Liver (tissue), 3 donors: ENCODE results near the gene NKAPL.

Experiments used
- EGR1 ChIP-seq, 2 donors: IDR thresholded peaks; 2 replicates each; pipeline ENCODE4 v1.6.1; 2016 to 2018; ENCODE audit warnings: antibody characterized with exemption in 2 of 2, low read depth in 2 of 2
- JUND ChIP-seq, 2 donors: IDR thresholded peaks; 2 replicates each; pipeline ENCODE4 v1.6.1; 2016; ENCODE audit warnings: antibody characterized with exemption in 2 of 2
- RAD21 ChIP-seq, 2 donors: IDR thresholded peaks; 2 replicates each; pipeline ENCODE4 v1.6.1; 2016; ENCODE audit warnings: antibody characterized with exemption in 2 of 2, mild to moderate bottlenecking in 2 of 2
- RXRA ChIP-seq, 2 donors: IDR thresholded peaks; 2 replicates each; pipeline ENCODE4 v1.6.1; 2017 to 2018; ENCODE audit warnings: antibody characterized with exemption in 2 of 2, mild to moderate bottlenecking in 1 of 2
- TAF1 ChIP-seq: conservative IDR thresholded peaks from 2 replicates; pipeline ENCODE4 v1.6.1; 2016; ENCODE audit warnings: antibody characterized with exemption, mild to moderate bottlenecking
- YY1 ChIP-seq: IDR thresholded peaks from 2 replicates; pipeline ENCODE4 v1.6.1; 2016; ENCODE audit warnings: antibody characterized with exemption, mild to moderate bottlenecking
- TF ChIP-seq, protein P1 (sequence below): fragments of 150-350 bp; IDR thresholded peaks from 2 replicates; pipeline ENCODE4 v1.5.1; 2017; ENCODE audit warnings: improper control_type of control experiment, low read depth, low read length; ENCODE audit not compliant: missing input control
- TF ChIP-seq, protein P2 (sequence below): IDR thresholded peaks from 2 replicates; pipeline ENCODE4 v1.6.1; 2016; ENCODE audit warnings: antibody characterized with exemption
- TF ChIP-seq, protein P3 (sequence below): IDR thresholded peaks from 2 replicates; pipeline ENCODE4 v1.6.1; 2016; ENCODE audit warnings: antibody characterized with exemption, mild to moderate bottlenecking
- donor health status: healthy.
- donor health status: healthy.

DNA sequence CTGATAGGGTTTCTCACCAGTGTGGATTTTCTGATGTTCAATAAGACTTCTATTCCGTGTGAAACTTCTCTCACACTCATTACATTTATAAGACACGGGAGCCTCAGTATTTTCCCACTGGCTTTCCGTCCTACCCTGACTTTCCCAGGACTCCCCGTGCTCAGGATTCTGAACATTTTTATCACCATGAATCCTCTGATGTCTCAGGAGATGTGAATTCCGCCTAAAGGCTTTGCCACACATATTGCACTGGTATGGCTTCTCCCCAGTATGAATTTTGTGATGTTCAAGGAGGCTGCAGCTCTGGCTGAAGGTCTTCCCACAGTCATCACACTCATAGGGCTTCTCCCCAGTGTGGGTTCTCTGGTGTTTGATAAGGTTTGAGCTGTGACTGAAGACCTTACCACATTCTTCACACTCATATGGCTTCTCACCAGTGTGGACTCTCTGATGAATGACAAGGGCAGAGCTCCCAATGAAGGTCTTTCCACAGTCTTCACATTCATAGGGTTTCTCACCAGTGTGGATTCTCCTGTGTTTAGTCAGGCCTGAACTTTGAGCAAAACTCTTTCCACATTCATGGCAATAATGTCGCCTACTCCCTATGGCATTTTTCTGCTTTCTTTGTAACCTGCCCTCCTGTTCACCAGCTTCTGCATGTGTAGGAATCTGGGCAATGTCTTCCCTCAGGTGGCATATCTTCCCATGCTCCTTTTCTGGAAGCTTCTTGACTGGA lies 13.7 kb upstream of the NKAPL start:
- TF ChIP-seq, protein P1, sequence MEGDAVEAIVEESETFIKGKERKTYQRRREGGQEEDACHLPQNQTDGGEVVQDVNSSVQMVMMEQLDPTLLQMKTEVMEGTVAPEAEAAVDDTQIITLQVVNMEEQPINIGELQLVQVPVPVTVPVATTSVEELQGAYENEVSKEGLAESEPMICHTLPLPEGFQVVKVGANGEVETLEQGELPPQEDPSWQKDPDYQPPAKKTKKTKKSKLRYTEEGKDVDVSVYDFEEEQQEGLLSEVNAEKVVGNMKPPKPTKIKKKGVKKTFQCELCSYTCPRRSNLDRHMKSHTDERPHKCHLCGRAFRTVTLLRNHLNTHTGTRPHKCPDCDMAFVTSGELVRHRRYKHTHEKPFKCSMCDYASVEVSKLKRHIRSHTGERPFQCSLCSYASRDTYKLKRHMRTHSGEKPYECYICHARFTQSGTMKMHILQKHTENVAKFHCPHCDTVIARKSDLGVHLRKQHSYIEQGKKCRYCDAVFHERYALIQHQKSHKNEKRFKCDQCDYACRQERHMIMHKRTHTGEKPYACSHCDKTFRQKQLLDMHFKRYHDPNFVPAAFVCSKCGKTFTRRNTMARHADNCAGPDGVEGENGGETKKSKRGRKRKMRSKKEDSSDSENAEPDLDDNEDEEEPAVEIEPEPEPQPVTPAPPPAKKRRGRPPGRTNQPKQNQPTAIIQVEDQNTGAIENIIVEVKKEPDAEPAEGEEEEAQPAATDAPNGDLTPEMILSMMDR: no peak
- TF ChIP-seq RXRA (IDR thresholded peaks at IDR 0.05) (no peak), EGR1 (IDR thresholded peaks at IDR 0.05; ENCODE audit: low read depth in 2 of 2) (no peak), TAF1 (no peak), RAD21 (IDR thresholded peaks at IDR 0.05) (no peak), YY1 (no peak), JUND (IDR thresholded peaks at IDR 0.05) (no peak)
- TF ChIP-seq, protein P2, sequence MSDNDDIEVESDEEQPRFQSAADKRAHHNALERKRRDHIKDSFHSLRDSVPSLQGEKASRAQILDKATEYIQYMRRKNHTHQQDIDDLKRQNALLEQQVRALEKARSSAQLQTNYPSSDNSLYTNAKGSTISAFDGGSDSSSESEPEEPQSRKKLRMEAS: no peak
- TF ChIP-seq, protein P3, sequence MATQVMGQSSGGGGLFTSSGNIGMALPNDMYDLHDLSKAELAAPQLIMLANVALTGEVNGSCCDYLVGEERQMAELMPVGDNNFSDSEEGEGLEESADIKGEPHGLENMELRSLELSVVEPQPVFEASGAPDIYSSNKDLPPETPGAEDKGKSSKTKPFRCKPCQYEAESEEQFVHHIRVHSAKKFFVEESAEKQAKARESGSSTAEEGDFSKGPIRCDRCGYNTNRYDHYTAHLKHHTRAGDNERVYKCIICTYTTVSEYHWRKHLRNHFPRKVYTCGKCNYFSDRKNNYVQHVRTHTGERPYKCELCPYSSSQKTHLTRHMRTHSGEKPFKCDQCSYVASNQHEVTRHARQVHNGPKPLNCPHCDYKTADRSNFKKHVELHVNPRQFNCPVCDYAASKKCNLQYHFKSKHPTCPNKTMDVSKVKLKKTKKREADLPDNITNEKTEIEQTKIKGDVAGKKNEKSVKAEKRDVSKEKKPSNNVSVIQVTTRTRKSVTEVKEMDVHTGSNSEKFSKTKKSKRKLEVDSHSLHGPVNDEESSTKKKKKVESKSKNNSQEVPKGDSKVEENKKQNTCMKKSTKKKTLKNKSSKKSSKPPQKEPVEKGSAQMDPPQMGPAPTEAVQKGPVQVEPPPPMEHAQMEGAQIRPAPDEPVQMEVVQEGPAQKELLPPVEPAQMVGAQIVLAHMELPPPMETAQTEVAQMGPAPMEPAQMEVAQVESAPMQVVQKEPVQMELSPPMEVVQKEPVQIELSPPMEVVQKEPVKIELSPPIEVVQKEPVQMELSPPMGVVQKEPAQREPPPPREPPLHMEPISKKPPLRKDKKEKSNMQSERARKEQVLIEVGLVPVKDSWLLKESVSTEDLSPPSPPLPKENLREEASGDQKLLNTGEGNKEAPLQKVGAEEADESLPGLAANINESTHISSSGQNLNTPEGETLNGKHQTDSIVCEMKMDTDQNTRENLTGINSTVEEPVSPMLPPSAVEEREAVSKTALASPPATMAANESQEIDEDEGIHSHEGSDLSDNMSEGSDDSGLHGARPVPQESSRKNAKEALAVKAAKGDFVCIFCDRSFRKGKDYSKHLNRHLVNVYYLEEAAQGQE: no peak
